COR-L47 (cell line): ENCODE measurements around the gene ARID4A.
A peak's percentile ranks its signal among the peaks of the same experiment; 100 is the strongest.
"Not testable (repeated sequence)": the region's sequence is repeated elsewhere in the genome, so short reads cannot be mapped to it uniquely, and the experiment has no call there.

Experiments used
- DNase-seq: peaks from one replicate; lab custom pipeline; 2025; lab: John Stamatoyannopoulos, UW

The ARID4A gene

GRCh38 chr14:58294201-58294600 is 4.2 kb upstream of the ARID4A start:
- DNase-seq: no peak

- no peak for DNase-seq
Observed at GRCh38 chr14:58296726-58297125, 1.6 kb upstream of the ARID4A start.

- no peak for DNase-seq
Observed at GRCh38 chr14:58297412-58297761, 968 bp upstream of the ARID4A start.

- peak; percentile 99 for DNase-seq
Observed at GRCh38 chr14:58297762-58298476, 436 bp upstream of the ARID4A start.

- no peak for DNase-seq
Observed at GRCh38 chr14:58299401-58300330, 1.3 kb downstream of the ARID4A start.

- DNase-seq: no peak
Observed at GRCh38 chr14:58301416-58301815, 3.1 kb downstream of the ARID4A start.

- DNase-seq: no peak
Observed at GRCh38 chr14:58305730-58306129, 7.4 kb downstream of the ARID4A start.

- no peak for DNase-seq
Observed at GRCh38 chr14:58307597-58308316, 9.4 kb downstream of the ARID4A start.

- no peak for DNase-seq
Observed at GRCh38 chr14:58309086-58309485, 10.7 kb downstream of the ARID4A start.

GRCh38 chr14:58313699-58314098 is 15.3 kb downstream of the ARID4A start:
- DNase-seq: no peak

- DNase-seq: no peak
Observed at GRCh38 chr14:58315606-58316005, 17.3 kb downstream of the ARID4A start.

GRCh38 chr14:58327019-58327418 is 28.7 kb downstream of the ARID4A start:
- DNase-seq: no peak

GRCh38 chr14:58331111-58331510 is 32.8 kb downstream of the ARID4A start:
- DNase-seq: peak; percentile 97

GRCh38 chr14:58332561-58332960 is 34.2 kb downstream of the ARID4A start:
- no peak for DNase-seq

GRCh38 chr14:58339666-58340065 is 41.3 kb downstream of the ARID4A start:
- DNase-seq: not testable (repeated sequence)

- no peak for DNase-seq
Observed at GRCh38 chr14:58341152-58341748, 42.9 kb downstream of the ARID4A start.

GRCh38 chr14:58343535-58343934 is 45.2 kb downstream of the ARID4A start:
- DNase-seq: not testable (repeated sequence)

GRCh38 chr14:58353516-58354299 is 55.4 kb downstream of the ARID4A start:
- no peak for DNase-seq

GRCh38 chr14:58354808-58355207 is 56.5 kb downstream of the ARID4A start:
- no peak for DNase-seq

GRCh38 chr14:58356268-58356667 is 57.9 kb downstream of the ARID4A start:
- no peak for DNase-seq

GRCh38 chr14:58362272-58362671 is 63.9 kb downstream of the ARID4A start:
- not testable (repeated sequence) for DNase-seq
